LHCN-M2 (cell line): ENCODE data around the gene ATXN7. TPM values are rescaled to one million over a fixed set of nuclear protein-coding genes. Genes with fewer than 3 reads are reported as not detected.

Source experiments
- DNase-seq: peaks from one replicate; pipeline ENCODE4 v3.0.0-alpha.2; 2012; ENCODE audit warnings: low read depth
- total RNA-seq: library from RNA; depleted of rRNA; stranded (reverse); fragments of >200 nt; gene quantifications from 2 replicates; pipeline ENCODE4 v1.2.3, GENCODE V29; 2014

The ATXN7 gene
- total RNA-seq, 1 experiment from 2014 or later, result 10.4 TPM

- DNase-seq, result no peak
Observed at GRCh38 chr3:63963496-63963895, 99.8 kb downstream of the ATXN7 start.

DNA sequence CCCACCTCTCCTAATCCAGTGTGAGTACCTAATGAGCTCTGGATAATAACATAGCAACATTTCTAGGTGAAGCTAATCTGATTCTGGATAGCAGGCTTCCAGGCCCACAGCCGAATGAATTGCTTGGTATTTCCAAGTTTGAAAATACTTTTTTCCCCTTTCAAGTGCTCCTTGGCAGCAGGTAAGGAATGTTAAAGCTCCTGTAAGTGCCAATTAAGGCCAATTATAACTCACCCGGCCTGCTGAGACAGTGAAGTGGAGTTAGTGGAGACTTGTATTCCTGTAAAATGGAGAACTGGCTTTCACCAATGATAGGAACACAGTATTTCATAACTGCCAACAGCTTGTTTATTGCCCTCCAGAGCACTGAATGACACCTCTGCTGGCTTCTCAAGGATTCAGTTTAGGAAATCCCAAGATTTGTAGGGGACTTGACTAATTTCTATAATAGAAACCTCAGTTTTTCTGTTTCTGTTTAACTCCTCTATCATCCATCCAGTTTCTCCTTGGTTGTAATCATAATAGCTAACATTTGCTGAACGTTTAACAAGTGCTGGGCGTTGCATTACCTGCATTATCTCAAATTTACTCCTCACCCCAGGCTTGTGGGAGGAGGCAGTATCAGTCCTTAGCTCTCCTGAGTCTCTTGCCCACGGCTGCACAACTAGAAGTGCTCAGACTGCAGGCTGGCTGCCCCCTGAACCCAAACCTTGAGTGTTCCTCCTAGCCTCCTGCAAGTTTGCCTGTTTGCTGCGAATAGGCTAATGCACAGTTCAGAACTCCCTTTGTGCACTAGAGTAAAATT, 101.2 kb downstream of the ATXN7 start:
- DNase-seq, result no peak

DNA sequence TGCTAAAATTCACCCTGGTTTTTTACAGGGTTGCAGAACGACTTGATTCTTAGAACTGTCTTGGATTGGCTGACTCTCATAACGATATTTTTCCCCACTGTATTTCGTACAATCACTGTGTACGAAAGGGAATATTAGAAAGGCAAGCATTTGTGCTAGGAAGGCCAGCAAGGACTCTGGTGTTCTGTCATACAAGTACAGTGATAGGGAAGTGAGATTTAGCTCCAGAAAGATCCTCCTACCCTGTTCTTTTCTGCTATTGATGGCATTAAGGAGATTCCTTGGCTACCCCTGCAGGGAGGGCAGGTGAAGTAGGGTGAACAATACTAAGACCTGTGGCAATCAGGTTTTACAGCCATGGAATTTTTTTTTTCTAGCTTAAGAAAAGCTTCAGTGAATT, 102.3 kb downstream of the ATXN7 start:
- DNase-seq, result no peak

DNA sequence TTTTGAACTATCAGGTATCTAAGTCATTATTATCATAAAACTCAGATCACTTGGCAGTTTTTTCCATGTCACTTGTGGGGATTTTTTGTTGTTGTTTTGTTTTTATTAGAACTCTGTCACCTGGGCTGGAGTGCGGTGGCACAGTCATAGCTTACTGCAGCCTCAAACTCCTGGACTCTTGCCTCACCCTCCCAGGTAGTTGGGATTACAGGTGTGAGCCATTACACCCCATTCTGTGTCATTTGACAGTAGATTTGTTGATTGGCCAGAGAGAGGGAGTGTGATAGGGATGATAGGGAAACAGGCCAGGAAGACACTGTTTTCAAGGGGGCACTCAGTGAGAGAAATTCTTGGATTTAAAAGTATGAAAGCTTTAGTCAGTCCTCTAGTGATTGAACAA, 103.2 kb downstream of the ATXN7 start:
- DNase-seq, result no peak

DNA sequence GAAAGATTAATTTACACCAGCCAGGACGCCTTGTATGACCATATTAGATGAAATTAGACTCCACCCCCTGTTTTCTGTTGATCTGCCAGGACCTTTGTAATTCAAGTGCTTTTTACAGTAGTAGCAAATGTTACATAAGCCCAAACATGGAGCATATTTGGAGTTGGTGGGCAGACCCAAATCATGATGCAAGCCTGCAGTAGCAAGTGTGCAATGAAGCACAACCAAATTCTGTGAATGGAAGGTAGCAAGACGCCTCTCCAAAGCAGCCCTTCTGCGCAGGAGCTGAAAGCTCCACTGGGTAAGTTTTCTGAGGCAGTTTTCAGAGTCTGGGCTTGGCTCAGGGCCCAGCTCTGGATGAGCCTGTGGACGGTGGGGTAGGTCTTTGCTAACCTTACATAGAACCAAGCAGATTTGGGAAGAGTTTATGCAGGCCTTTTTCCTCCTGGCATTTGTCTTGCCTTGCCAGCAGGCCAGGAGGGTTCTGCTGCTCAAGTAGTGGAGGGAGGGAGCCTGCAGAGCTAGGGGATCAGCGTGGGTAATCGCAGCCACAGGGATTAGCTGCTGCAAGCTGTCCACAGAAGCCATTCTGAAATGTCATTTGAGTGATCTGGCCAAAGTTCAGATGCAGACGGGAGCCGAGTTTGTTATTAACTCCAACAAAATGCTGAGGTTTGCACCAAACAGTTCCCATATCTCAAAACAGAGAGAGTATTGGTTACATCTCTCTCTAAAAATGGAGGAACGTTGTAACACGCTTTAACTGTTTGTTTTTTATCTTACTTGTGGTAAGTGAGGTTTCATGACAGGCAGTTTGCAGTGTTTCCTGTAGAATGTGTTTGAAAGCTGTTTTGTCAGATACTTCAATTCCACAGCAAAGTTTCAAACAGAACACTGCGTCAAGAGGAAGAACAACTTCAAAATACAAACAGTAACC, 104.3 kb downstream of the ATXN7 start:
- peak; percentile 56 for DNase-seq

DNA sequence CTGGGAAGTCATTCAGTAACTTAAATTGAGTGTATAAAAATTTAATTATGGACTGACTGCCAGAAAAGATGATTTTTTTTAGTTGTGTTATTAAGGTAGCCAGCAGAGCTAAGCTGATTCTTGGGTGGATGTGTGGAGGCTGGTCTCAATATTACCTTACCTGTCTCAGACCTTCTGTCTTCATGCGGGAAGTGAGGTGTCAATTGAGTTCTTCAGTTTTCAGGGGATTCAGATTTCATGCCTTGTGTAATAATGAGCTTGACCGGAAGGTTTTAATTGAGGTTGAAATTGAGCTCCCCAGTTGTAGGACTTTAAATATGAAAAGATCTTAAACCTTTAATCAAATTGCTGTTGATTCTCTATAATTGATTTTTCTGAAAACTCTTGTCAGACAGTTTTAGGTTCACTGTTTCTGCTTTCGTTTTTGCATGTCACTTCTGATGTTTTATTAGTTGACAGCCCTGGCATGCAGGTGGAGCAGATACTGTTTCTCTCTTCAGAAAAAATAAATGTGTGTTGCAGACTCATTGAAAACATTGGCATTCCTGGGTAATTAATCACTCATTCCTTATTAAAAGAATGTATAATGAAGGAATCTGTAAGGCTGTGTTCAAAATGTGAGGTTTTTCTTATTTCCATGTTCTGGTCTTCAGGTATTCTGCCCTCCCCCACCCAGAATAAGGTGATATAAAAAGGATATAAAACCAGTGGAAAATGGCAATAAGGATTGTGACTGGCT, 105.1 kb downstream of the ATXN7 start:
- no peak for DNase-seq

GRCh38 chr3:63969876-63970275, 106.2 kb downstream of the ATXN7 start:
- DNase-seq, result no peak

GRCh38 chr3:63970631-63971475, 107.2 kb downstream of the ATXN7 start:
- DNase-seq, result no peak

- no peak for DNase-seq
Observed at GRCh38 chr3:63972196-63972595, 108.5 kb downstream of the ATXN7 start.

- DNase-seq, result no peak
Observed at GRCh38 chr3:63972987-63973386, 109.3 kb downstream of the ATXN7 start.

- no peak for DNase-seq
Observed at GRCh38 chr3:63973406-63973805, 109.7 kb downstream of the ATXN7 start.

DNA sequence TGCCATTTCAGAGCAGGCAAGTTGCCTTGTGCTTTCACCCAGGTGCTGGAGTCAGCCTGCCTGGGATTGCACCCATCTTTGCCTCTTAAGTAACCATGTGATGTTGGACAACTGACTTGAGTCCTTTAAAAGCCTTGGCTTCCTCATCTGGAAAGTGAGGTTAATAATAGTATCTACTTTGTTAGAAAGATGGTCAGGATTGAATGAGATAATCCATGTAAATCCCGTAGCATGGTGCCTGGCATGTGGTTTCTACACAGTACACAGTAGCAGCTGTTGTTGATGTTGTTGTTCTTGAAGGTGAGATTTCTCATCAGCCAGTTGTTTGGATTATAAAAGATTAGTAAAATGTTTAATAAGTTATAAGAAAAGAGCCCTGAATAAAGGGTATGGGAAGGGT, 110.8 kb downstream of the ATXN7 start:
- peak; percentile 45 for DNase-seq

DNA sequence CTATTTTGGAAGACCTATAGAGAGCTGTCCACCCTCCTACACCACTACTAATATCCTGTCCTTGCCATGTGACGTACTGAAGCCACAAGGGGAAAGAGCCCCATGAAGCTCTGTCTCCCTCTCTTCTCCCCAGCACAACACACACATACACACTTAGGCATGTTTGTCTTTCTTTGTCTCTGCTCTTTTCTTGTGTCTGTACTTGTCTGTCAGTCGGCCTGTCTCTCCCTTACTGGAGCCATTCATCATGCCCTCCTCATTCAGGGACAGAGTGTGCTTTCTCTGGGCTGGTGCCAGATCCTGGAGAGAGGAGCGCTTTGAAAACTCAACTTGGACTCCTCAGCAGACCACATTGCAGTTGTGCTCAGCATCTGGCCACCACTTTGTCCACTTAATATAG, 112.1 kb downstream of the ATXN7 start:
- DNase-seq, result peak; percentile 87

GRCh38 chr3:63976161-63976871, 112.6 kb downstream of the ATXN7 start:
- DNase-seq, result peak; percentile 96

DNA sequence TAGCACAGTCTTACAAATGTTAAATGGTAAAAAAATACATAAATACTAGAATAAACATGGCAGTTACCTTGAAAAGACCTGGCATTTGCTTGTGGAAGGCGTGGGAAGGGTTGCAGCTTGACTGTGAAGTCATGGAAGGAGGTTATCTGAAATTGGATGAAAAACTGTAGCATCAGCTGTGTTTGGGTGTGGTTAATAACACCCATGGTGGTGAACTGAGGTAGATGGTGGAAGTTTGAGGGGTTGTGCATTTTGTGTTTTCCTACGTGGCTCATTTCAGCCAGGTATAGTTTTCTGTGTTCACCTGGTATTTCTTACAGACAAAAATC, 113.2 kb downstream of the ATXN7 start:
- no peak for DNase-seq

DNA sequence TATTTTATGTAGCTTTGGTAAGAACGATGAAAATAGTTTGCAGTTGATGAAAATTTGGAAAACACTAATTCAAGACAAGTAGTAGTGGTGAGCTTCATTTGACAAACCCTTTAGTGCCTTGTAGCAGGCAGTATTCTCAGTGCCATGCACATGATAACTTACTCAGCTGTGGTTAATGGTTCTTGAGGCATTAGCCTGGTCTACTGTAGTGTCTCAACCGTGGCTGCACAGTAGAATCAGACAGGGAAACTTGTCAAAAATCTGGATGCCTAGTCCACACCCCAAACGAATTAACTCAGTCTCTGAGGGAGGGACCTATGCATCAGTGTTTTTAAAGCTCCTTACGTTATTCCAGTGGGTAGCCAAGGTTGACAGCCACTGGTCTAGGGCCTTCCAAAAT, 114.2 kb downstream of the ATXN7 start:
- DNase-seq, result no peak

DNA sequence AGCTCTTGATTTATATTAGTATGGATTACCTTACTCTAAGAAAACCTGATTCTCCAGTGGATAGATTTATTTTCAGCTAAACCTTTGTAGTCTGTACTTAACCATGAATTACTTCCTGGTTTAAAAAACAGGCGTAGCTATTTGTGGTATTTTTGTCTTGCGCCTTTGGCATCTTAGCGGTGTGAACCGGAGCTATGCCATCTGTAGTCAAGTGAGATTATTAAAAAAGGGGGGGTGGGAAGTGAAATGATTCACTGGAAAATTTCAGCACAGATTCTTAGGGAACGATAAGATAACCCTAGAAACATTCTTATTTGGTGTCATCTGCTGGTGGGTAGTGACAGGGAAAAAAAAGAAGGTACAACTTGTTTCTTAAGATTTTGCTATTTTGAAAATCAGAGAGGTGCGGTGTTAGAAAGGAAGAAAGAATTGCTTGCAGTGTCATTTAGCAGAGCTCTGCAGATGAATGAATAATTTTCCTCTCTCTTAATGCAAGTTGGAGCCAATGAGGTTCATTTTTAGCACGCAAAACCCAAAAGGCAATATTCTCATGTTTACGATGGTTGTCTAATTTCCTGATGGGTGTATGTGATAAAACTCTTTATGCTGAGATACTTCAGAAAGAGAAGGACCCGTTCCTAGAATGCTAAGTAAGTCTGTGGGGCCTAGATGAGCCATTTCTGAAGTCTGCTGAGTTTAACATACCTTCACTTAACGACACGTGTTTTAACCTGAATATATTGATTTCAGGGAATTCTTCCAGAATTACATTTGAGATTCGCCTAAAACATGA, 115.6 kb downstream of the ATXN7 start:
- peak; percentile 77 for DNase-seq

- DNase-seq, result no peak
Observed at GRCh38 chr3:63980019-63980418, 116.4 kb downstream of the ATXN7 start.

GRCh38 chr3:63980830-63981498, 117.3 kb downstream of the ATXN7 start:
- peak; percentile 61 for DNase-seq
